Esophagus (tissue), 2 donors: Measurements from ENCODE around the gene CAPN11. TPM values are rescaled to one million over a fixed set of nuclear protein-coding genes. Genes with fewer than 3 reads are reported as not detected.

ENCODE experiments used
- H3K27ac ChIP-seq, 2 donors: one replicate each; pipeline ENCODE4 v1.5.1; 2013; ENCODE audit warnings: low read depth in 2 of 2, mild to moderate bottlenecking in 2 of 2, inconsistent platforms in 1 of 2, low read length in 1 of 2, moderate library complexity in 1 of 2
- H3K27me3 ChIP-seq, 2 donors: one replicate each; pipeline ENCODE4 v1.6.1; 2013; ENCODE audit warnings: low read length in 2 of 2, control low read depth in 1 of 2, mild to moderate bottlenecking in 1 of 2; ENCODE audit not compliant: insufficient read depth in 2 of 2, control insufficient read depth in 1 of 2
- H3K36me3 ChIP-seq, 2 donors: one replicate each; pipeline ENCODE4 v1.6.1; 2013; ENCODE audit warnings: low read length in 1 of 2; ENCODE audit not compliant: control insufficient read depth in 2 of 2, insufficient read depth in 2 of 2
- H3K4me1 ChIP-seq, 2 donors: one replicate each; pipeline ENCODE4 v1.6.1; 2013; ENCODE audit warnings: low read length in 1 of 2; ENCODE audit not compliant: control insufficient read depth in 2 of 2, insufficient read depth in 2 of 2
- H3K4me3 ChIP-seq, 2 donors: one replicate each; pipeline ENCODE4 v1.5.1; 2013; ENCODE audit warnings: low read length in 2 of 2, mild to moderate bottlenecking in 2 of 2, low read depth in 1 of 2, moderate library complexity in 1 of 2
- H3K9me3 ChIP-seq, 2 donors: one replicate each; pipeline ENCODE4 v1.6.1; 2013; ENCODE audit warnings: mild to moderate bottlenecking in 2 of 2, low read depth in 1 of 2, low read length in 1 of 2, moderate library complexity in 1 of 2; ENCODE audit not compliant: control insufficient read depth in 2 of 2, insufficient read depth in 1 of 2
- WGBS, 2 donors: extraction: QIAGEN DNeasy Blood & Tissue Kit; methylation state at CpG; one replicate each; pipeline ENCODE4 v1.1.7; 2013; 5-methylcytosine and 5-hydroxymethylcytosine counted together
- polyA plus RNA-seq, 2 donors: library from polyadenylated mRNA; stranded (reverse); fragments of 200-250 nt; gene quantifications; one replicate each; pipeline ENCODE4 v1.2.3, GENCODE V29; 2013
- donor health status: healthy with polysubstance abuse.
- donor health status: Bipolar disorder and iron deficiency.

The CAPN11 gene
- polyA plus RNA-seq, 2 donors, result 0.19 to 0.29 TPM

GRCh38 chr6:44166591-44167184, 8.1 kb downstream of the CAPN11 start:
- Histone ChIP-seq H3K4me3 (no peak overlapping the region), H3K27ac (no peak overlapping the region), H3K9me3 (no peaks in the 10 kb centered on the region), H3K27me3 (no peaks in the 10 kb centered on the region), H3K4me1 (peaks cover 2% of the 10 kb centered on the region in 2 donors), H3K36me3 (no peaks in the 10 kb centered on the region)
- WGBS, 2 donors, result 53% methylated on average over 16 of the region's 16 CpGs

- no peaks in the 10 kb centered on the region for H3K36me3 ChIP-seq
- 96 to 97% methylated on average over 1 of the region's 1 CpG for WGBS, 2 donors
- H3K4me3 ChIP-seq, result no peak overlapping the region
- no peaks in the 10 kb centered on the region for H3K27me3 ChIP-seq
- peaks cover 2% of the 10 kb centered on the region in 2 donors for H3K4me1 ChIP-seq
- H3K27ac ChIP-seq, result no peak overlapping the region
- H3K9me3 ChIP-seq, result no peaks in the 10 kb centered on the region
Measured at GRCh38 chr6:44167567-44167966, 8.9 kb downstream of the CAPN11 start.

GRCh38 chr6:44169154-44169553, 10.5 kb downstream of the CAPN11 start:
- Histone ChIP-seq H3K9me3 (no peaks in the 10 kb centered on the region), H3K4me3 (no peak overlapping the region), H3K4me1 (peaks cover 2% of the 10 kb centered on the region in 2 donors), H3K27me3 (no peaks in the 10 kb centered on the region), H3K27ac (no peak overlapping the region), H3K36me3 (no peaks in the 10 kb centered on the region)
- WGBS, 2 donors, result 38 to 53% methylated on average over 9 of the region's 9 CpGs

GRCh38 chr6:44169886-44170570, 11.4 kb downstream of the CAPN11 start:
- Histone ChIP-seq H3K36me3 (no peaks in the 10 kb centered on the region), H3K4me3 (no peak overlapping the region), H3K9me3 (no peaks in the 10 kb centered on the region), H3K4me1 (peaks cover 2% of the 10 kb centered on the region in 2 donors), H3K27ac (no peak overlapping the region), H3K27me3 (no peaks in the 10 kb centered on the region)
- WGBS, 2 donors, result 68 to 69% methylated on average over 10 of the region's 10 CpGs

DNA sequence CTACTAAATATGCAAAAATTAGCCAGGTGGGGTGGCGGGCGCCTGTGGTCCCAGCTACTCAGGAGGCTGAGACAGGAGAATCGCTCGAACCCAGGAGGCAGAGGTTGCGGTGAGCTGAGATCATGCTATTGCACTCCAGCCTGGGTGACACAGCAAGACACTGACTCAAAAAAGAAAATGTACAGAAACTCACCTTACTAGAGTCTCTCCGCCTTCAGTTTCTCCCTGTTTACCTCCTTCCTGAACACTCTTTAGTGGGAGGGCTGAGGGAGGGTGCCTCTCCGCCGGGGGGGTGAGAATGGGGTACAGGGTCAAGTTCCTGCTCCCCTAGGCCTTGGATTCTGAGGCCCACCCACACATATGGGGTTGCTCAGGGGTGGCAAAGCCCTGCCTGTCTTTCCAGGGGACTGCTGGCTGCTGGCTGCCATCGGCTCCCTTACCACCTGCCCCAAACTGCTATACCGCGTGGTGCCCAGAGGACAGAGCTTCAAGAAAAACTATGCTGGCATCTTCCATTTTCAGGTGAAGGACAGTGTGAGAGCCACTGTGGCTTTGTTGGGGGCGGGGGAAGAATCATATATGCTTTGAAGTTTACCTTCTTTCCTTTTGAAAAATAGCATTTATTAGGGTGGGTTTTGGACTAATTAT, 13.4 kb downstream of the CAPN11 start:
- no peak overlapping the region for H3K27ac ChIP-seq
- no peaks in the 10 kb centered on the region for H3K36me3 ChIP-seq
- H3K27me3 ChIP-seq, result no peaks in the 10 kb centered on the region
- H3K4me3 ChIP-seq, result no peak overlapping the region
- 79 to 82% methylated on average over 12 of the region's 12 CpGs for WGBS, 2 donors
- peaks cover 2% of the 10 kb centered on the region in 2 donors for H3K4me1 ChIP-seq
- no peaks in the 10 kb centered on the region for H3K9me3 ChIP-seq

DNA sequence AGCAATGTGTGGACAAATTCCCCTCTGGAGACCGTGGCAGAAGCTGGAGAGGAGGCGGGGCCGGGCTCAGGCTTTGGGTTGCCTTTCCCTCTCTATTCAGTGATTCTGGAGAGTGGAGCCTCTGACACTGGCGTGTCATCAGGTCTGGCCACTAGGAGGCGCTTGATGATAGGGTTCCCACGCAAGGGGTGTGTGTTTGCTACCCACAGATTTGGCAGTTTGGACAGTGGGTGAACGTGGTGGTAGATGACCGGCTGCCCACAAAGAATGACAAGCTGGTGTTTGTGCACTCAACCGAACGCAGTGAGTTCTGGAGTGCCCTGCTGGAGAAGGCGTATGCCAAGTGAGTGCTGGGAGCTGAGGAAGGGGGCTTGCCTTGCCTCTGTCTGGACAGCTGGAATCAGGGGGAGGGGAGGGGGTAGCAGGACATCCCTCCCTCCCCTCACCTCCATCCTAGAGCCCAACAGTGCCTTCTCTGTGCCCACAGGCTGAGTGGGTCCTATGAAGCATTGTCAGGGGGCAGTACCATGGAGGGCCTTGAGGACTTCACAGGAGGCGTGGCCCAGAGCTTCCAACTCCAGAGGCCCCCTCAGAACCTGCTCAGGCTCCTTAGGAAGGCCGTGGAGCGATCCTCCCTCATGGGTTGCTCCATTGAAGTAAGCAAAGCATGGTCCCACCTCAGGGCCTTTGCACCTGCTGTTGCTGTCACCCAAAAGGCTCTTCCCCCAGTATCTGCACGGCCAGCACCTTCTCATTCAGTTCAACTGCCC, 14.3 kb downstream of the CAPN11 start:
- no peak overlapping the region for H3K4me3 ChIP-seq
- no peak overlapping the region for H3K27ac ChIP-seq
- H3K9me3 ChIP-seq, result no peaks in the 10 kb centered on the region
- H3K27me3 ChIP-seq, result no peaks in the 10 kb centered on the region
- no peaks in the 10 kb centered on the region for H3K36me3 ChIP-seq
- H3K4me1 ChIP-seq, result peaks cover 2% of the 10 kb centered on the region in 2 donors
- 27 to 28% methylated on average over 15 of the region's 15 CpGs for WGBS, 2 donors

- Histone ChIP-seq H3K27ac (no peak overlapping the region), H3K36me3 (no peaks in the 10 kb centered on the region), H3K4me3 (no peak overlapping the region), H3K4me1 (no peaks in the 10 kb centered on the region), H3K9me3 (no peaks in the 10 kb centered on the region), H3K27me3 (no peaks in the 10 kb centered on the region)
- WGBS, 2 donors, result 78 to 79% methylated on average over 15 of the region's 15 CpGs
Measured at GRCh38 chr6:44176130-44176761, 17.6 kb downstream of the CAPN11 start.

- H3K4me1 ChIP-seq, result no peaks in the 10 kb centered on the region
- H3K9me3 ChIP-seq, result no peaks in the 10 kb centered on the region
- 74 to 75% methylated on average over 24 of the region's 24 CpGs for WGBS, 2 donors
- no peaks in the 10 kb centered on the region for H3K27me3 ChIP-seq
- no peak overlapping the region for H3K4me3 ChIP-seq
- H3K27ac ChIP-seq, result no peak overlapping the region
- H3K36me3 ChIP-seq, result no peaks in the 10 kb centered on the region
Measured at GRCh38 chr6:44176762-44177509, 18.3 kb downstream of the CAPN11 start.
